PC-3 (cell line): ENCODE data around the gene RGS2. TPM values are rescaled to one million over a fixed set of nuclear protein-coding genes. Genes with fewer than 3 reads are reported as not detected.

Source experiments
- ATAC-seq: fragments of 200-7000 bp; cut with Tn5 transposase; 2 replicates; pipeline ENCODE4 v1.9.1; 2020; ENCODE audit warnings: mild to moderate bottlenecking, moderate library complexity
- BruUV-seq: library from RNA; stranded (reverse); fragments of 400-500 nt; replicated peaks from 2 replicates; lab custom pipeline; 2021; lab: Mats Ljungman, UMichigan
- CTCF ChIA-PET: fragments of 300-600 bp; sonication (Branson Sonifier 250); formaldehyde crosslinking; loops from one replicate; lab custom pipeline; 2022; ENCODE audit warnings: antibody characterized with exemption; lab: Charles Lee
- POLR2A ChIA-PET: fragments of 300-600 bp; sonication (Branson Sonifier 250); formaldehyde crosslinking; loops from one replicate; lab custom pipeline; 2022; ENCODE audit warnings: antibody characterized with exemption; ENCODE audit not compliant: unreplicated experiment; lab: Charles Lee
- DNase-seq: peaks from one replicate; pipeline ENCODE4 v3.0.0-alpha.2; 2015
- H2AFZ ChIP-seq: fragments of 300-600 bp; sonication (generic); 2 replicates; pipeline ENCODE4 v1.6.0; 2016; ENCODE audit warnings: antibody characterized with exemption, low read length
- H3F3A ChIP-seq: fragments of 300-600 bp; sonication (generic); one replicate; pipeline ENCODE4 v1.6.0; 2017; ENCODE audit warnings: antibody characterized with exemption, low read length, control low read depth, mild to moderate bottlenecking; ENCODE audit not compliant: unreplicated experiment
- H3K27ac ChIP-seq: fragments of 300-600 bp; sonication (generic); 2 replicates; pipeline ENCODE4 v1.5.1; 2016; ENCODE audit warnings: mild to moderate bottlenecking, low read length
- H3K27me3 ChIP-seq: fragments of 300-600 bp; sonication (generic); 2 replicates; pipeline ENCODE4 v1.6.1; 2016; ENCODE audit warnings: low read length, mixed read lengths
- H3K36me3 ChIP-seq: fragments of 300-600 bp; sonication (generic); 2 replicates; pipeline ENCODE4 v1.6.1; 2016; ENCODE audit warnings: low read depth, mixed run types, low read length, mixed read lengths
- H3K4me1 ChIP-seq: fragments of 300-600 bp; sonication (generic); 2 replicates; pipeline ENCODE4 v1.5.1; 2016; ENCODE audit warnings: low read length; ENCODE audit not compliant: insufficient read depth
- H3K4me2 ChIP-seq: fragments of 300-600 bp; sonication (generic); 2 replicates; pipeline ENCODE4 v1.6.0; 2016; ENCODE audit warnings: low read length
- H3K4me3 ChIP-seq: fragments of 300-600 bp; sonication (generic); 2 replicates; pipeline ENCODE4 v1.5.1; 2016; ENCODE audit warnings: mild to moderate bottlenecking, low read length, mixed read lengths
- H3K79me2 ChIP-seq: fragments of 300-600 bp; sonication (generic); 2 replicates; pipeline ENCODE4 v1.6.1; 2017; ENCODE audit warnings: low read length, mixed read lengths
- H3K9ac ChIP-seq: fragments of 300-600 bp; sonication (generic); 2 replicates; pipeline ENCODE4 v1.6.0; 2016; ENCODE audit warnings: mild to moderate bottlenecking, low read length
- H3K9me2 ChIP-seq: fragments of 300-600 bp; sonication (generic); replicated peaks from 2 replicates; pipeline ENCODE4 v1.6.1; 2016; ENCODE audit warnings: mixed run types, low read length, mixed read lengths
- H3K9me3 ChIP-seq: fragments of 300-600 bp; sonication (generic); 2 replicates; pipeline ENCODE4 v1.6.1; 2016; ENCODE audit warnings: low read length, mixed read lengths
- H4K20me1 ChIP-seq: fragments of 300-600 bp; sonication (generic); 2 replicates; pipeline ENCODE4 v1.6.1; 2016; ENCODE audit warnings: low read length, mixed read lengths
- EZH2 ChIP-seq: fragments of 300-600 bp; sonication (generic); IDR thresholded peaks from one replicate; pipeline ENCODE4 v1.6.1; 2017; ENCODE audit warnings: antibody characterized with exemption, mild to moderate bottlenecking, low read length; ENCODE audit not compliant: unreplicated experiment
- EZH2phosphoT487 ChIP-seq: fragments of 300-600 bp; sonication (generic); IDR thresholded peaks from 2 replicates; pipeline ENCODE4 v1.6.1; 2018; ENCODE audit warnings: mild to moderate bottlenecking, antibody characterized with exemption, low read length, borderline replicate concordance
- intact Hi-C: fragments of 100-400 bp; cut with micrococcal nuclease; formaldehyde crosslinking; loops from 2 replicates; pipeline ENCODE4 v1.9.0; 2023
- total RNA-seq: library from RNA; depleted of rRNA; stranded (reverse); fragments of >200 nt; gene quantifications from 2 replicates; pipeline ENCODE4 v1.2.3, GENCODE V29; 2014
- TF ChIP-seq, protein P1 (sequence below): fragments of 300-600 bp; sonication (generic); conservative IDR thresholded peaks from 2 replicates; pipeline ENCODE4 v1.5.1; 2017; ENCODE audit warnings: antibody characterized with exemption, low read depth, mild to moderate bottlenecking, low read length

Gene RGS2
- total RNA-seq, 1 experiment from 2014 or later: 163 TPM

GRCh38 chr1:192826791-192827546 is 18.1 kb downstream of the RGS2 start:
- Histone ChIP-seq H3K27me3 (no peaks in the 10 kb centered on the region), H3K4me2 (peak overlapping the region; percentile 76), H3F3A (no peaks in the 10 kb centered on the region), H3K9me3 (no peaks in the 10 kb centered on the region), H3K4me3 (peak overlapping the region; percentile 44; the same call in 1 of the 2 replicates), H2AFZ (no peak overlapping the region), H4K20me1 (no peaks in the 10 kb centered on the region), H3K4me1 (peaks cover 33% of the 10 kb centered on the region), H3K79me2 (no peaks in the 10 kb centered on the region), H3K9ac (peak overlapping the region; percentile 90), H3K36me3 (no peaks in the 10 kb centered on the region), H3K9me2 (no peaks in the 10 kb centered on the region), H3K27ac (peak overlapping the region; percentile 97)
- peak; percentile 91 for DNase-seq
- intact Hi-C loops: loop anchor here (1.0 kb wide), 2 partner anchors 34 to 191 kb away; no protein-coding TSS in a partner anchor
- no TSS peak for BruUV-seq
- ChIA-PET POLR2A (interaction anchor here (0.6 to 0.7 kb wide), 5 partner anchors 17 to 725 kb away, joined by 3 to 18 read pairs (median 4); no protein-coding TSS in a partner anchor), CTCF (no interaction called here)
- peak; percentile 93 for ATAC-seq
- TF ChIP-seq EZH2: no peak
- no peak for TF ChIP-seq EZH2phosphoT487
- TF ChIP-seq, protein P1, sequence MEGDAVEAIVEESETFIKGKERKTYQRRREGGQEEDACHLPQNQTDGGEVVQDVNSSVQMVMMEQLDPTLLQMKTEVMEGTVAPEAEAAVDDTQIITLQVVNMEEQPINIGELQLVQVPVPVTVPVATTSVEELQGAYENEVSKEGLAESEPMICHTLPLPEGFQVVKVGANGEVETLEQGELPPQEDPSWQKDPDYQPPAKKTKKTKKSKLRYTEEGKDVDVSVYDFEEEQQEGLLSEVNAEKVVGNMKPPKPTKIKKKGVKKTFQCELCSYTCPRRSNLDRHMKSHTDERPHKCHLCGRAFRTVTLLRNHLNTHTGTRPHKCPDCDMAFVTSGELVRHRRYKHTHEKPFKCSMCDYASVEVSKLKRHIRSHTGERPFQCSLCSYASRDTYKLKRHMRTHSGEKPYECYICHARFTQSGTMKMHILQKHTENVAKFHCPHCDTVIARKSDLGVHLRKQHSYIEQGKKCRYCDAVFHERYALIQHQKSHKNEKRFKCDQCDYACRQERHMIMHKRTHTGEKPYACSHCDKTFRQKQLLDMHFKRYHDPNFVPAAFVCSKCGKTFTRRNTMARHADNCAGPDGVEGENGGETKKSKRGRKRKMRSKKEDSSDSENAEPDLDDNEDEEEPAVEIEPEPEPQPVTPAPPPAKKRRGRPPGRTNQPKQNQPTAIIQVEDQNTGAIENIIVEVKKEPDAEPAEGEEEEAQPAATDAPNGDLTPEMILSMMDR: no peak

DNA sequence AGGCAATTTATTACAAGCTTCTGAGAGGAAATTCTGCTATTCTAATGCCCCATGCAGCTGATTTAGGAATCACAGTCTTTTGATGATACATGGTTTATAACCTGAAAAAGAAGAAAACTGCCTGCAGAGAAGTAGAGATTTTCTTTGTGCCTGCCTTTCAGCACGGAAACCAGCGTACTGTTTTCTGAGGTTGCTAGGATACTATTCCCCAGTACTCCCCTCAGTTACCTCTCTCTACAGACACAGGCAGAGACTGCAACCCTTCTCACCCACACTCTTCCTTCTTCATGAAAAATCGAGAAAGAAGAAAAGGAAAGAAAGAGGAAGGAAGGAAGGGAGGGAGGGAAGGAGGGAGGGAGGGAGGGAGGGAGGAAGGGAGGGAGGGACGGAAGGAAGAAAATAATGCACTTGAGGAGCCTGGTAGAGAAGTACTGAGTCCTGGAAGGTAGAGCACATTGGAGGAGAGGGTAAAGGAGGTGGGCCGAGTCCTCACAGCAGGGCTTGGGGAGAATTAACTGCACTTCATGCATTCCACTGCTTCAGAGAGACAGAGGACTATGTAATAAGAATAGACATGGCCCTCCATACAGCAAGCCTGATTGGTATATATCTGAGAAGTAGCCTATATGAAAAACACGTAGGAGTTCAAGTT is 21.9 kb downstream of the RGS2 start:
- ChIA-PET CTCF (no interaction called here), POLR2A (no interaction called here)
- H3K27ac ChIP-seq: peak overlapping the region; percentile 60
- no peaks in the 10 kb centered on the region for H3K79me2 ChIP-seq
- intact Hi-C loops: no loop called here
- H4K20me1 ChIP-seq: no peaks in the 10 kb centered on the region
- no peaks in the 10 kb centered on the region for H3K9me2 ChIP-seq
- H3K9ac ChIP-seq: no peak overlapping the region
- no peak overlapping the region for H2AFZ ChIP-seq
- no peak for ATAC-seq
- H3K4me1 ChIP-seq: peaks cover 23% of the 10 kb centered on the region
- TF ChIP-seq, protein P1: no peak
- no peak for TF ChIP-seq EZH2phosphoT487
- no peak for TF ChIP-seq EZH2
- no peaks in the 10 kb centered on the region for H3K36me3 ChIP-seq
- H3K4me2 ChIP-seq: no peak overlapping the region
- no peaks in the 10 kb centered on the region for H3K27me3 ChIP-seq
- no TSS peak for BruUV-seq
- no peaks in the 10 kb centered on the region for H3K9me3 ChIP-seq
- H3F3A ChIP-seq: no peaks in the 10 kb centered on the region
- no peak for DNase-seq
- no peak overlapping the region for H3K4me3 ChIP-seq
